Chondrocyte (in vitro differentiated cells): Measurements from ENCODE around the gene TMOD4. TPM values are rescaled to one million over a fixed set of nuclear protein-coding genes. Genes with fewer than 3 reads are reported as not detected.
"Not testable (repeated sequence)": the region's sequence is repeated elsewhere in the genome, so short reads cannot be mapped to it uniquely, and the experiment has no call there.

Experiments
- DNase-seq: peaks from one replicate; pipeline ENCODE4 v3.0.0; 2021; ENCODE audit warnings: mixed read lengths, low spot score
- H3K27ac Mint-ChIP-seq: one replicate; pipeline ENCODE4 v1.8.0; 2021; ENCODE audit warnings: mild to moderate bottlenecking, moderate library complexity, mixed read lengths; ENCODE audit not compliant: unreplicated experiment
- H3K27me3 Mint-ChIP-seq: 2 replicates; pipeline ENCODE4 v1.8.0; 2021; ENCODE audit warnings: low read depth, mixed read lengths
- H3K36me3 Mint-ChIP-seq: 2 replicates; pipeline ENCODE4 v1.8.0; 2021; ENCODE audit warnings: low read depth, mixed read lengths
- H3K4me1 Mint-ChIP-seq: 2 replicates; pipeline ENCODE4 v1.8.0; 2021; ENCODE audit warnings: low read depth, mild to moderate bottlenecking, mixed read lengths
- H3K4me3 Mint-ChIP-seq: one replicate; pipeline ENCODE4 v1.8.0; 2021; ENCODE audit warnings: mild to moderate bottlenecking, moderate library complexity, mixed read lengths; ENCODE audit not compliant: unreplicated experiment
- H3K9me3 Mint-ChIP-seq: 2 replicates; pipeline ENCODE4 v1.8.0; 2021; ENCODE audit warnings: low read depth, mixed read lengths
- total RNA-seq: library from RNA; stranded (reverse); gene quantifications from 3 replicates; pipeline ENCODE4 v1.2.1, GENCODE V29; 2021
- TF ChIP-seq, protein P1 (sequence below): fragments of 200-600 bp; sonication (generic); IDR thresholded peaks from 2 replicates; pipeline ENCODE4 v1.5.0; 2021; ENCODE audit warnings: antibody characterized with exemption, mild to moderate bottlenecking, moderate library complexity

Gene TMOD4
- total RNA-seq, 1 donor from 2014 or later, result 0.60 TPM

DNA sequence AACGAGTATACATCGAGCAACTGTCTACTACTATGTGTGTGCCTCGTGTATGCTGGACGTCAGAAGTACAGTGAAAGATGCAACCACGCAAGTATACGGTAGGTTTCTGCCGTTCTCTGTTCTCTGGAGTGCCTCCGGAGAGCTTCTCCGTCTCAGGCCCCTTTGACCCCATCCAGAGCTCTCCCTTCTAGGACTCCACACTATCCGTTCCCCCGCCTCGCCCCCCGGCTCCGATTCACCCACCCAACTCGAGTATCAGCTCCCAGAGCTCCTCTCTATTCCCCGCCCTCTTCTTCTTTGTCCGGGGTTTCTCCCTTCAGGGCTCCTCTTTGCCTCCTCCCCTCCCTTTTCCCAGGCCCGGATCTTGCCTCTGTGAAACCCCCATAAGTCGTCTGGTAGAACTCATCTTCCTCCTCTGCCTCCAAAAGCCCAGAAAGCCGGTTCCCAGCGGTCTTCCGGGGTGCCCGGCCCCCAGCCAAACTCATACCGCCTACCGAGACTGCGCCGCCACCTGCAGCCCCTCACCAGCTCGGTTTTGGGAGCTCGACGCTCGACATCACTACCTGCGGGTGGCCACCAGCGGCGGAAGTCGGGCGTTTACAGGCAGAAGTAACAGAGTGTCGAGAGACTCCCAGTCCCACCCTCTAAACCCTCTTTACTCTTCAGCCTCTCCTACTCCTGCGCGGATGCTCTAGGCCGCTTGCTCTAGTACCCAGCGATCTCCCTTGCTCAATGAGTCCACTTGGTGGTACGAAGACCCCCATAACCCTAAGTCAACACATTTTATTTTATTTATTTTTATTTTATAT is 14.1 kb upstream of the TMOD4 start, which contains the start of gene VPS72:
Gene VPS72, minus strand, starts transcription at position 561 of the 809 bp plus-strand sequence. Its CDS starts 76 bp downstream, at position 485.
- Mint-ChIP-seq H3K27me3 (no peaks in the 10 kb centered on the region), H3K4me3 (peak within 1 kb of the TSS; percentile 99), H3K4me1 (peaks cover 29% of the 10 kb centered on the region), H3K27ac (peak within 1 kb of the TSS; percentile 100), H3K9me3 (no peaks in the 10 kb centered on the region), H3K36me3 (peaks cover 5% of the 10 kb centered on the region)
- DNase-seq, result peak; percentile 96
- TF ChIP-seq, protein P1, sequence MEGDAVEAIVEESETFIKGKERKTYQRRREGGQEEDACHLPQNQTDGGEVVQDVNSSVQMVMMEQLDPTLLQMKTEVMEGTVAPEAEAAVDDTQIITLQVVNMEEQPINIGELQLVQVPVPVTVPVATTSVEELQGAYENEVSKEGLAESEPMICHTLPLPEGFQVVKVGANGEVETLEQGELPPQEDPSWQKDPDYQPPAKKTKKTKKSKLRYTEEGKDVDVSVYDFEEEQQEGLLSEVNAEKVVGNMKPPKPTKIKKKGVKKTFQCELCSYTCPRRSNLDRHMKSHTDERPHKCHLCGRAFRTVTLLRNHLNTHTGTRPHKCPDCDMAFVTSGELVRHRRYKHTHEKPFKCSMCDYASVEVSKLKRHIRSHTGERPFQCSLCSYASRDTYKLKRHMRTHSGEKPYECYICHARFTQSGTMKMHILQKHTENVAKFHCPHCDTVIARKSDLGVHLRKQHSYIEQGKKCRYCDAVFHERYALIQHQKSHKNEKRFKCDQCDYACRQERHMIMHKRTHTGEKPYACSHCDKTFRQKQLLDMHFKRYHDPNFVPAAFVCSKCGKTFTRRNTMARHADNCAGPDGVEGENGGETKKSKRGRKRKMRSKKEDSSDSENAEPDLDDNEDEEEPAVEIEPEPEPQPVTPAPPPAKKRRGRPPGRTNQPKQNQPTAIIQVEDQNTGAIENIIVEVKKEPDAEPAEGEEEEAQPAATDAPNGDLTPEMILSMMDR, result peak; percentile 34

DNA sequence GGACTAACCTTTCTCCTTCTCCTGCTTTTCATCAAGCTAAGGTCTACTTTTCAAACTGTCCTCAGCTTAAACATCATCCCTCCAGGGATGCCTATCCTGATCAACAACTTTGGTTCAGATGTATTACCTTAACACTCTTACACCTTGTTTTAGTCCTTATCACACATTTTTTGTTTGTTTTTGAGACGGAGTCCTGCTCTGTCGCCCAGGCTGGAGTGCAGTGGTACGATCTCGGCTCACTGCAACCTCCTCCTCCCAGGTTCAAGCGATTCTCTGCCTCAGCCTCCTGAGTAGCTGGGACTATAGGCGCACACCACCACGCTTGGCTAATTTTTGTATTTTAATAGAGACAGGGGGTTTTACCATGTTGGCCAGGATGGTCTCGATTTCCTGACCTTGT is 12.9 kb upstream of the TMOD4 start:
- H3K36me3 Mint-ChIP-seq, result peaks cover 11% of the 10 kb centered on the region
- peak overlapping the region; percentile 99 for H3K4me3 Mint-ChIP-seq
- H3K4me1 Mint-ChIP-seq, result peaks cover 29% of the 10 kb centered on the region
- peak overlapping the region; percentile 54 for H3K27ac Mint-ChIP-seq
- not testable (repeated sequence) for H3K9me3 Mint-ChIP-seq, H3K27me3 Mint-ChIP-seq, DNase-seq

DNA sequence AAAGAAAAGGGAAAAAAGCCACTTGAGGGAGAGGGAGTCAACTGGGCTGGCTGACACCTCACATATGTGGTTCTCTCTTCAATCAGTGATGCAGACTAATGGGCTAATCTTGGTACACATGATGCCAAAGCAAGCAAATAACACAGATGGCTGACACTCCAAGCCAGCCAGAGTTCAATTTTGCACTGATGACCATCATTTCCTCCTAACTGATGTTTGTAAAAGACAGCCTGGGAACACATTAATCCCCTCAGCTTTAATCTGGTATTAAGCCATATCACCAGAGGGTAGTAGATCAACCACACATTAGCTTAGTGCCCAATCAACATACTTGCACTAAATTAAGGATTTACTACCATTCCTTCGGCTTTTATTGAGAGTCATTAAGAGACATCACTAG is 11.4 kb upstream of the TMOD4 start:
- Mint-ChIP-seq H3K4me1 (peaks cover 29% of the 10 kb centered on the region), H3K27me3 (no peaks in the 10 kb centered on the region), H3K4me3 (no peak overlapping the region), H3K9me3 (no peaks in the 10 kb centered on the region), H3K36me3 (peaks cover 20% of the 10 kb centered on the region), H3K27ac (no peak overlapping the region)
- TF ChIP-seq, protein P1, result no peak
- no peak for DNase-seq

DNA sequence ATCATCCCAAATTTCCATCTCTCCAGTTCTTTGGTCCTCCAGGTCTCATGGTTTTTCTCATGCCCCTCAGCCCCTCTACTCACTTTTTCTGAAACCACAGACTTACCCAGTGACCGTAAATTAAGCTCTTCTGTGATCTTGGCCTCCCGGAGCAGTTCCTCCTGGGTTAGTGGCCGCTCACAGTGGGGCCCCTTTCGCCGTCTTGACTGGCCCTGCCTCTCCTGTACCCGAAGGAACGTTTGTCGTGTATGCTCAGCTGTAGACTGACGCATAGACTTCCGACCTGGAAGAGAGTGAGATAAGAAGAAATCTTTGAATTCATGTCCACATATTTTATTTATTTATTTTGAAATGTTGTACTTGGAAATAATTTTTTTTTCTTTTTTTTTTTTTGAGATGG is 8.4 kb upstream of the TMOD4 start:
- TF ChIP-seq, protein P1, result no peak
- Mint-ChIP-seq H3K27me3 (no peaks in the 10 kb centered on the region), H3K4me3 (no peak overlapping the region), H3K27ac (no peak overlapping the region), H3K4me1 (peaks cover 14% of the 10 kb centered on the region), H3K36me3 (peaks cover 36% of the 10 kb centered on the region), H3K9me3 (no peaks in the 10 kb centered on the region)
- DNase-seq, result no peak

DNA sequence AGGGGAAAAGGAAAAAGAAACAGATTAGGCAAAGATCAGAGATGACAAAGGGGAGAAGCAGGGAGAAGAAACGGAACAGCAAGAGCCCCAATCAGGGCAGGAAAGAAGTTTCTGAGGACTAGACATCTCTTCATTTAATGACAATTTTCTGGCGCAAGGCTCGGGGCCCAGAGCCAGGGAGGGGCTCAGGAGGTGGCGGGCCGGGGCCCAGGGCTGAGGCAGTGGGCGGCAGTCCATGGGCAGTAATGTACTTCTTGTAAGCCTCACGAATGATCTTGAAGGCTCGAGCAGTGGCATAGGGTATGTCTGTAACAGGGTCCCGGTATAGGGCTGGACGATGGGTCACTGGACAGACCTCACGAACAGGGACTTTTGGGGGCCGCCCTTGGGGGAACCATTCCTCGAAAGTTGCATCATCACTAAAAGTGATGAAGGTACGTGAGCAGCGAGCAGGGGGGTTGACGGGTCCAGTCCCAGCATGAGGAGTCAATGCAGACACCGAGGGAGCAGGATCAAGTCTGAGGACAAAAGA is 799 bp upstream of the TMOD4 start:
- TF ChIP-seq, protein P1, result no peak
- no peak overlapping the region for H3K27ac Mint-ChIP-seq
- H3K4me3 Mint-ChIP-seq, result no peak overlapping the region
- H3K36me3 Mint-ChIP-seq, result peaks cover 26% of the 10 kb centered on the region
- H3K9me3 Mint-ChIP-seq, result no peaks in the 10 kb centered on the region
- no peaks in the 10 kb centered on the region for H3K4me1 Mint-ChIP-seq
- no peaks in the 10 kb centered on the region for H3K27me3 Mint-ChIP-seq
- DNase-seq, result no peak
